Thymus (tissue), 11 donors: Measurements from ENCODE around the gene TRERF1. TPM values are rescaled to one million over a fixed set of nuclear protein-coding genes. Genes with fewer than 3 reads are reported as not detected.

Experiments
- DNase-seq, 9 donors: peaks; one replicate each; pipeline ENCODE4 v3.0.0-alpha.2; 2013; ENCODE audit warnings: low spot score in 9 of 9, low read depth in 6 of 9, missing footprints in 1 of 9
- H3K27ac ChIP-seq, 2 donors: one replicate each; pipeline ENCODE4 v1.5.1; 2013; ENCODE audit warnings: control low read depth in 1 of 2, low read depth in 1 of 2, low read length in 1 of 2, mild to moderate bottlenecking in 1 of 2, moderate library complexity in 1 of 2
- H3K27me3 ChIP-seq, 2 donors: one replicate each; pipeline ENCODE4 v1.5.1; 2013; ENCODE audit warnings: low read length in 1 of 2; ENCODE audit not compliant: control insufficient read depth in 2 of 2, insufficient read depth in 1 of 2
- H3K36me3 ChIP-seq, 2 donors: one replicate each; pipeline ENCODE4 v1.5.1; 2013; ENCODE audit warnings: low read length in 1 of 2, mild to moderate bottlenecking in 1 of 2, moderate library complexity in 1 of 2; ENCODE audit not compliant: control insufficient read depth in 2 of 2, insufficient read depth in 2 of 2
- H3K4me1 ChIP-seq, 2 donors: one replicate each; pipeline ENCODE4 v1.5.1; 2013; ENCODE audit warnings: low read length in 2 of 2; ENCODE audit not compliant: control insufficient read depth in 2 of 2, insufficient read depth in 2 of 2
- H3K4me3 ChIP-seq, 2 donors: one replicate each; pipeline ENCODE4 v1.5.1; 2013; ENCODE audit warnings: low read length in 2 of 2, control low read depth in 1 of 2, mild to moderate bottlenecking in 1 of 2
- H3K9me3 ChIP-seq, 2 donors: one replicate each; pipeline ENCODE4 v1.5.1; 2013; ENCODE audit warnings: low read length in 1 of 2, mild to moderate bottlenecking in 1 of 2; ENCODE audit not compliant: control insufficient read depth in 2 of 2, insufficient read depth in 1 of 2
- whole genome bisulfite sequencing: extraction: QIAGEN DNeasy Blood & Tissue Kit; methylation state at CpG from one replicate; pipeline ENCODE4 v1.1.7; 2013; 5-methylcytosine and 5-hydroxymethylcytosine counted together
- polyA plus RNA-seq: library from polyadenylated mRNA; stranded (reverse); fragments of 200-250 nt; gene quantifications from one replicate; pipeline ENCODE4 v1.2.3, GENCODE V29; 2013
- total RNA-seq: library from RNA; stranded (reverse); fragments of 120-200 nt; gene quantifications from one replicate; pipeline ENCODE4 v1.2.4, GENCODE V29; 2013
- donor health status: healthy.

The TRERF1 gene
- total and polyA plus RNA-seq, 2 donors = 5.4 to 8.9 TPM

DNA sequence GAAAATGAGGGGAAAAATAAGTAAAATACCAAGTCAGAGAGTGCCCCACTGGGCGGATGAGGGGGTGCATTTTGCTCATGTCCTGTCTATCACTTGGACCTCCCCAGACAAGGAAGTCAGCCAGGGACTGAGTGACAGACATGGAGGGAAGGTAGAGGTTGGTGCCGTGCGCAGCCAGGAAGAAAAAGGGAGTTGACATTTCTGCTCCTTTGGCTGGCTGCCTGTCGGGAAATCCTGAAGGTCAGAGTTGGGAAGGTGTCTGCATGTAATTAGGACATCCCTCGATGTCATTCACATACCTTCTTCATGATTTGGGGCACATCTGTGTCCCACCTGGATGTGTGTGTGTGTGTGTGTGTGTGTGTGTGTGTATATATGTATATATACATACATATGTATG, 269.6 kb downstream of the TRERF1 start:
- no peaks in the 10 kb centered on the region for H3K36me3 ChIP-seq
- H3K9me3 ChIP-seq = peaks cover 0 to 10% of the 10 kb centered on the region in 2 donors
- DNase-seq = no peak
- no peak overlapping the region for H3K27ac ChIP-seq
- 94% methylated on average over 5 of the region's 5 CpGs for WGBS
- no peak overlapping the region for H3K4me3 ChIP-seq
- peaks cover 0 to 12% of the 10 kb centered on the region in 2 donors for H3K4me1 ChIP-seq
- peaks cover 0 to 17% of the 10 kb centered on the region in 2 donors for H3K27me3 ChIP-seq

DNA sequence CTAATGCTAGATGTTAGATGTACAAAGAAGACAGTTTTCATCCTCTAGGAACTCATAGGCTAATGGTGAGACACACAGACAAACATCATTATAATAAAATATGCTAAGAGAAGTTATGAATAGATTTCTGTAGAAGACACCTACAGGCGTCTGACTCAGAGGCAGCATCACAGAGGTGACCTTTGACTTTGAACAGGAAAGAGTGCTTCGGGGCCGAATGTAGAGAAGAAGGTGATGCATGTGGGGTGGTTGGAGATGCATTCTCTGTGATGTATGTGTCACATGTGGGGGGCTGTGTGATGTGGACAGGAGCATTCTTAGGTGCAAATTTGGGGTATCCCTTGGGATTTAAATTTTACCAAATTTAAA, 271.8 kb downstream of the TRERF1 start:
- no peak overlapping the region for H3K27ac ChIP-seq
- peaks cover 0 to 12% of the 10 kb centered on the region in 2 donors for H3K4me1 ChIP-seq
- 87% methylated on average over 3 of the region's 3 CpGs for WGBS
- no peak for DNase-seq
- H3K36me3 ChIP-seq = no peaks in the 10 kb centered on the region
- H3K9me3 ChIP-seq = peaks cover 0 to 10% of the 10 kb centered on the region in 2 donors
- H3K4me3 ChIP-seq = no peak overlapping the region
- peaks cover 0 to 17% of the 10 kb centered on the region in 2 donors for H3K27me3 ChIP-seq

DNA sequence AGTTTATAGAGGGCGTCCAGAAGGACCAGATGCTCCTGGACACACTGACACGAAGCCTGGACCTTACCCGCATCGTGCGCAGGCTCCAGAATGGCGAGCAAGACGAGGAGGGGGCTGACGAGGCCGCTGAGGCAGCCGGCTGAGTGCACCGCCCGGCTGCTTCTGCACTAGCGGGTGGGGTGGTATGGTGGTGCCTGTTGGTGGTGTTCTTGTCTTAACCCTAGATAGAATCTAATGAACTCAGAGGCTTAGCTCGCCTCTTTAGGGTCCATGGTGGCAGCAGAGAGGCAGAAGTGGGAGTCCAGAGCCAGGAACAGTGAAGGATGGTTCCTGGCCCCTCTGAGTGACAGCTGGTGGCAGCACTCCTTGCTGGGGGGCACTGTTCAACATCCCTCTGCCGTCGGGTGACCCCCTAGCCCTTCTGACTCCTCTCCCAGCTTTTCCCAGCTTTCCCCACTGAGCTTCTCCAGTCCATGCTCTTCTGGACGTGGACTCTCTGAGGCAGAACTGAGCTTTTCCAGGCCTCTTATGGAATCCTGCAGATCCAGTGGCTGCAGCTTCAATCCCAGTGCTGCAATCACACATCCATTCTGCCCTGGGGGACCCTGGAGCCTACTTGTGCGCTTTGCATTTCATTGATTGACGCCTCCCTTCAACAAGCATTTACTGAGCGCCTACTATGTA, 272.3 kb downstream of the TRERF1 start:
- Histone ChIP-seq H3K4me1 (peaks cover 0 to 12% of the 10 kb centered on the region in 2 donors), H3K36me3 (no peaks in the 10 kb centered on the region), H3K27ac (no peak overlapping the region), H3K27me3 (peaks cover 0 to 17% of the 10 kb centered on the region in 2 donors), H3K9me3 (peaks cover 0 to 10% of the 10 kb centered on the region in 2 donors), H3K4me3 (no peak overlapping the region)
- 95% methylated on average over 20 of the region's 20 CpGs for WGBS
- no peak for DNase-seq

DNA sequence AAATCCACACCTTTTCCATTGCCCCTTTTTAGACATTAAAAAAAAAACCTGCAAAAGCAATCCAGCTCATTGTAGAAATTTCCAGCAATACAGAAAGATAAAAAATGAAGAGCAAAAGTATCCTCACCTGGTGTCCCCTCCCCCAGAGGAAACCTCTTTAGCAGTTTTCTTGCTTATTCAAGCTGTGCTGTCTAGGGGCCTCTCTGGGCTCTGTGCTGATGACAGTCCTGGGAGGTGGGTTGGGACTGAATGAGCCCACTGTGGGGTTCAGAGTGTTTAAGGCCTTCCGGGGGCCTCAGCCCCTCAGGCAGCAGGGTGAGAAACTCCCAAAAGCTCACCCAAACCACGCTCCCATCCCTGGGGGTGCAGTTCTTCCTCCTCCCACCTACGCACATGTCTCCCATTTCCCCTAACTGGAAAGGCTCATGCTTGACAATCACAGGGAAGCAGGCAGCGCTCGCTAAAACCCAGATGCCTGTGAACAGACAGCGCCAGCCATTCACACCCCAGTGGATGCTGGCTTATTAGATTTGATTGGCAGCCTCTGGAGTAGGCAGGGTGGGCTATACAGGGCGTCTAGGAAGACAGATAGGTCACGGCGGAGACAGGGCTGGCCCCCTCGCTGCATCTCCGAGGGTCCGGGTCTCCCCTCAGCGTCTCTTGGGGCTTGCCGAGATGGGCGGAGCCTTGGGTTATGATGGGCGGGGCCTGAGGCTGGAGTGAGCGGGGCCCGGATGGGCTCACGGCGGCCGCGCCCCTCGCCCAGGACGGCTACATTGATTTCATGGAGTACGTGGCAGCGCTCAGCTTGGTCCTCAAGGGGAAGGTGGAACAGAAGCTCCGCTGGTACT, 274.0 kb downstream of the TRERF1 start:
- 28% methylated on average over 27 of the region's 27 CpGs for WGBS
- H3K9me3 ChIP-seq = peaks cover 0 to 10% of the 10 kb centered on the region in 2 donors
- H3K4me3 ChIP-seq = peak overlapping the region in 1 of 2 donors; percentile 16
- H3K36me3 ChIP-seq = no peaks in the 10 kb centered on the region
- peaks cover 0 to 12% of the 10 kb centered on the region in 2 donors for H3K4me1 ChIP-seq
- H3K27ac ChIP-seq = no peak overlapping the region
- DNase-seq = peak in 8 of 9 donors; percentile 9 to 67 (median 44)
- peaks cover 0 to 19% of the 10 kb centered on the region in 2 donors for H3K27me3 ChIP-seq

DNA sequence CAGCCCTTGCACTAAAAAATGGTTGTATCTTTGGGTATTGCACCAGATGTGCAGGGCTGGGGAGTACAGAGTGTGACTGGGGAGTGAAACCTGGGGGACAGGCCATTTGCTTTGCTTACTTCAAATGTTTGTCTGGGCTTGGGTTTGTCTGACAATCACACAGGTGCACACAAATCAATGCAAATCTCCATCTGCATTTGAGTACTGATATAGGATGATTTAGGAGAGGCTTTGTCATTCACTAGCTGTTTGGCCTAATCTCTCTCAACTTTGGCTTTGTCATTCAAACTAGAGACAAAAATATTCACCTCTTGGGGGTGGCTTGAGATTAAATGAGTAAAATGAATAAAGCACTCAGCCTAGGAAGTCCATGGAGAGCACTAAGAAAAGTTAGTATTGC, 274.7 kb downstream of the TRERF1 start:
- DNase-seq = no peak
- Histone ChIP-seq H3K4me1 (peaks cover 0 to 12% of the 10 kb centered on the region in 2 donors), H3K27me3 (peaks cover 0 to 19% of the 10 kb centered on the region in 2 donors), H3K36me3 (no peaks in the 10 kb centered on the region), H3K4me3 (no peak overlapping the region), H3K9me3 (peaks cover 0 to 10% of the 10 kb centered on the region in 2 donors), H3K27ac (no peak overlapping the region)

DNA sequence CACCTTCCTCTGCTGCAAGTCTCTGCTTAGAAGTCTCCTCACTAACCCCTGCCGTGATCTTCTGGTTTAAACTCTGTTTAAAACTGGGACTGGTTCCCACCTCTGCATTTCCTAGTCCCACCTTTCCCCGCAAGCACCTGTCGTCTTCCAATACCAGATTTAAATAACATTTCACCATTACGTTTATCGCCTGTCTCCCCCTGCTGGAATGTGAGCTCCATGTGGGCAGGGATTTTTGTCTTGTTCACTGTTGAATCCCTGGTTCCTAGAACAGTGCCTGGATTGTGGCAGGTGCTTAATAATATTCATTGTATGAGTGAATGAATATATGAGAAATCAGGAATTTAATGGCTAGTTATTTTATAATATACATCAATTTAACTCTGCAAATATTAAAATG, 275.9 kb downstream of the TRERF1 start:
- H3K9me3 ChIP-seq = peaks cover 0 to 10% of the 10 kb centered on the region in 2 donors
- no peak for DNase-seq
- H3K36me3 ChIP-seq = no peaks in the 10 kb centered on the region
- H3K4me3 ChIP-seq = no peak overlapping the region
- peaks cover 0 to 19% of the 10 kb centered on the region in 2 donors for H3K27me3 ChIP-seq
- H3K4me1 ChIP-seq = peaks cover 0 to 12% of the 10 kb centered on the region in 2 donors
- 84% methylated on average over 5 of the region's 5 CpGs for WGBS
- no peak overlapping the region for H3K27ac ChIP-seq

Other genes with a start within 250 kb of the TRERF1 start
- 28.2 TPM for gene MRPS10, start 234.1 kb downstream of the TRERF1 start, total RNA-seq
- gene MRPS10, start 234.1 kb downstream of the TRERF1 start, polyA plus RNA-seq = 27.6 TPM
- 22.7 TPM for gene UBR2, start 112.1 kb upstream of the TRERF1 start, total RNA-seq
- 16.2 TPM for gene UBR2, start 112.1 kb upstream of the TRERF1 start, polyA plus RNA-seq